Pancreas (tissue), 10 donors: Measurements from ENCODE around the gene GABRR1. TPM values are rescaled to one million over a fixed set of nuclear protein-coding genes. Genes with fewer than 3 reads are reported as not detected.

Source experiments
- ATAC-seq, 4 donors: fragments of 200-7000 bp; cut with Tn5 transposase; one replicate each; pipeline versions ENCODE4 v1.8.0 to v1.9.1; 2020; ENCODE audit warnings: mild to moderate bottlenecking in 4 of 4, moderate library complexity in 4 of 4
- DNase-seq, 6 donors: peaks; one replicate each; pipeline ENCODE4 v3.0.0-alpha.2; 2020
- FAIRE-seq: peaks from 2 replicates; lab custom pipeline; 2012; peaks lifted over from hg19 to GRCh38; lab: Jason Lieb, UNC
- H3K27ac ChIP-seq, 4 donors: fragments of 200-600 bp; sonication (generic); 1 replicate in 3 of 4; 2 replicates in 1 of 4; pipeline versions ENCODE4 v1.5.0 to v1.8.0; 2020
- H3K27me3 ChIP-seq, 4 donors: fragments of 200-600 bp; one replicate each; pipeline ENCODE4 v1.8.0; 2021
- H3K36me3 ChIP-seq, 3 donors: fragments of 200-600 bp; sonication (generic) in 1 of 3; one replicate each; pipeline versions ENCODE4 v1.5.0 to v1.8.0; 2020 to 2021
- H3K4me1 ChIP-seq, 3 donors: fragments of 200-600 bp; one replicate each; pipeline ENCODE4 v1.8.0; 2021
- H3K4me3 ChIP-seq, 4 donors: fragments of 200-600 bp; sonication (generic) in 2 of 4; one replicate each; pipeline versions ENCODE4 v1.5.0 to v1.8.0; 2020 to 2021
- H3K9me3 ChIP-seq, 4 donors: fragments of 200-600 bp; one replicate each; pipeline ENCODE4 v1.8.0; 2021
- CTCF ChIP-seq, 4 donors: fragments of 200-600 bp; sonication (generic) in 3 of 4; IDR thresholded peaks; one replicate each; pipeline versions ENCODE4 v1.5.0 to v1.8.0; 2021; ENCODE audit warnings: antibody characterized with exemption in 4 of 4
- WGBS, 2 donors: extraction: QIAGEN DNeasy Blood & Tissue Kit; methylation state at CpG; one replicate each; pipeline ENCODE4 v1.1.7; 2013; 5-methylcytosine and 5-hydroxymethylcytosine counted together
- intact Hi-C, 3 donors: fragments of 100-400 bp; cut with DNase I; formaldehyde crosslinking; loops; one replicate each; pipeline versions ENCODE4 v1.11.1 to v1.14.2; 2022
- polyA plus RNA-seq, 2 donors: library from polyadenylated mRNA; stranded (reverse); fragments of 200-250 nt; gene quantifications; one replicate each; pipeline ENCODE4 v1.2.3, GENCODE V29; 2013
- total RNA-seq, 6 donors: library from RNA; stranded (reverse); fragmentation: NEBNext Ultra II Directional in 4 of 6; extraction: Animal tissue kit (Norgen Biotek cat#: 25700) in 4 of 6; gene quantifications; one replicate each; pipeline versions ENCODE4 v1.2.1 to v1.2.4, GENCODE V29; 2021 to 2023
- donor health status: healthy with polysubstance abuse.
- donor health status: DM: no; HTN: no; CAD: no; lungs with moderate emphysema.
- donor health status: DM: no; HTN: no; CAD: no.
- donor health status: control.
- donor health status: control.
- donor health status: Bipolar disorder and iron deficiency.
- donor health status: DM: yes; HTN: yes; CAD: no.
- donor health status: DM: no; HTN: no; CAD: no.
- donor health status: DM: no; HTN: no; CAD: no.
- donor health status: DM: yes; HTN: yes; CAD: no.

GABRR1 gene
- total and polyA plus RNA-seq, 8 donors, result 0.02 TPM; not detected in 7

- 77 to 91% methylated on average over 1 of the region's 1 CpG for WGBS, 2 donors
- intact Hi-C loops, result no loop called here
Measured at GRCh38 chr6:89180971-89181370, 36.2 kb downstream of the GABRR1 start.

DNA sequence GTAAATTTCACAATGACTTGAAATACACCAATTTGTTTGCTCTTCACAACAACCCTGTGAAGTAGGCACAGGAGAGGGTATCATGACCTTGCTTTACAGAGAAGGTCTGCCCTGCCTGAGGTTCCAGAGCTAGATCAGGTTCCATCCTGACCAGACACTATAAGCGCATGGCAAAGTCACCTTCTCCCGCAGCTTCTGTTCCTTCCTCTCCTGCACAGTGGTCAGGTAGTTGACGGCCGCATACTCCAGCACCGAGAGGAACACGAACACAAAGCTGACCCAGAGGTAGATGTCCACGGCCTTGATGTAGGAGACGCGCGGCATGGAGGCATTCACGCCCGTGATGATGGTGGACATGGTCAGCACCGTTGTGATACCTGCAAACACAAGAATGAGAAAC lies 37.0 kb downstream of the GABRR1 start:
- H3K4me1 ChIP-seq, result no peaks in the 10 kb centered on the region
- WGBS, 2 donors, result 87 to 91% methylated on average over 13 of the region's 13 CpGs
- H3K27me3 ChIP-seq, result no peaks in the 10 kb centered on the region
- FAIRE-seq, result no peak
- no peaks in the 10 kb centered on the region for H3K36me3 ChIP-seq
- H3K9me3 ChIP-seq, result no peaks in the 10 kb centered on the region
- no peak for ATAC-seq
- intact Hi-C loops, result no loop called here
- no peak overlapping the region for H3K4me3 ChIP-seq
- no peak overlapping the region for H3K27ac ChIP-seq
- DNase-seq, result no peak
- TF ChIP-seq CTCF (IDR thresholded peaks at IDR 0.05), result no peak

More at GRCh38 chr6:89180971-89181370, 36.2 kb downstream of the GABRR1 start:
- Histone ChIP-seq H3K27me3 (no peaks in the 10 kb centered on the region), H3K36me3 (no peaks in the 10 kb centered on the region), H3K27ac (no peak overlapping the region), H3K9me3 (no peaks in the 10 kb centered on the region), H3K4me3 (no peak overlapping the region), H3K4me1 (no peaks in the 10 kb centered on the region)
- no peak for ATAC-seq
- no peak for FAIRE-seq
- DNase-seq, result no peak
- no peak for TF ChIP-seq CTCF (IDR thresholded peaks at IDR 0.05)

GRCh38 chr6:89173634-89174033 lies 43.5 kb downstream of the GABRR1 start:
- Histone ChIP-seq H3K27me3 (no peaks in the 10 kb centered on the region), H3K4me3 (no peak overlapping the region), H3K36me3 (no peaks in the 10 kb centered on the region), H3K4me1 (no peaks in the 10 kb centered on the region), H3K9me3 (no peaks in the 10 kb centered on the region), H3K27ac (no peak overlapping the region)
- FAIRE-seq, result no peak
- no peak for DNase-seq
- WGBS, 2 donors, result 88 to 92% methylated on average over 4 of the region's 4 CpGs
- TF ChIP-seq CTCF (IDR thresholded peaks at IDR 0.05), result no peak
- ATAC-seq, result no peak
- intact Hi-C loops, result no loop called here

GRCh38 chr6:89172131-89172530 lies 45.0 kb downstream of the GABRR1 start:
- 88 to 92% methylated on average over 6 of the region's 6 CpGs for WGBS, 2 donors
- no peak overlapping the region for H3K27ac ChIP-seq
- FAIRE-seq (no peak), DNase-seq (no peak), ATAC-seq (no peak)
- no peak overlapping the region for H3K4me3 ChIP-seq
- intact Hi-C loops, result no loop called here
- H3K36me3 ChIP-seq, result no peaks in the 10 kb centered on the region
- H3K27me3 ChIP-seq, result no peaks in the 10 kb centered on the region
- TF ChIP-seq CTCF (IDR thresholded peaks at IDR 0.05), result no peak
- no peaks in the 10 kb centered on the region for H3K4me1 ChIP-seq
- H3K9me3 ChIP-seq, result no peaks in the 10 kb centered on the region

DNA sequence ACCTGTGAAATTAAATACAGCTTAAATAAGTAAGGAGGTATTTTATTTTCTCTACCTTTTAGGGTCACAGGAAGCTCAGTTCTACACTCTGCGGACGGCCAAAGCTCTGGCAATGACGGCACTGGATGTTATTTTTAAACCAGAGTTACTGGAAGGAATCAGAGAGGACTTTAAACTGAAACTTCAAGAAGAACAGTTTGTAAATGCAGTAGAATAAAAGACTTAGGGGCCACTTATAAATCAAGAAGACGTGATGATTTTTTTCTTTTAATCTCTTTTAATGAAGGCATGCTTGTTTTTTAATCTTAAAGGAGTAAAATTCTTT lies 55.1 kb downstream of the GABRR1 start:
- Histone ChIP-seq H3K27me3 (no peaks in the 10 kb centered on the region), H3K4me3 (no peak overlapping the region), H3K4me1 (no peaks in the 10 kb centered on the region), H3K36me3 (peaks cover 0 to 29% (median 15%) of the 10 kb centered on the region in 3 donors), H3K27ac (no peak overlapping the region), H3K9me3 (no peaks in the 10 kb centered on the region)
- 86 to 89% methylated on average over 4 of the region's 4 CpGs for WGBS, 2 donors
- peak; percentile 82 for FAIRE-seq
- TF ChIP-seq CTCF (IDR thresholded peaks at IDR 0.05), result no peak
- intact Hi-C loops, result no loop called here
- ATAC-seq, result peak in 1 of 4 donors; percentile 42
- no peak for DNase-seq
